HEK293T (cell line): ENCODE data around the gene TEX38.

ENCODE experiments used
- ARNT ChIP-seq: fragments of 450-650 bp; IDR thresholded peaks from 2 replicates; pipeline ENCODE4 v1.6.1; 2017; ENCODE audit warnings: mild to moderate bottlenecking
- BHLHE40 ChIP-seq: fragments of 450-650 bp; IDR thresholded peaks from 2 replicates; pipeline ENCODE4 v1.6.1; 2016; ENCODE audit warnings: mild to moderate bottlenecking, moderate library complexity, borderline replicate concordance
- ELF4 ChIP-seq: fragments of 450-650 bp; IDR thresholded peaks from 2 replicates; pipeline ENCODE4 v1.6.1; 2017; ENCODE audit warnings: antibody characterized with exemption
- FOXA1 ChIP-seq: fragments of 450-650 bp; IDR thresholded peaks from 2 replicates; pipeline ENCODE4 v1.6.1; 2016; ENCODE audit warnings: mild to moderate bottlenecking
- FOXM1 ChIP-seq: fragments of 450-650 bp; IDR thresholded peaks from 2 replicates; pipeline ENCODE4 v1.6.1; 2017; ENCODE audit warnings: mild to moderate bottlenecking, borderline replicate concordance
- HDGF ChIP-seq: fragments of 450-650 bp; IDR thresholded peaks from 2 replicates; pipeline ENCODE4 v1.6.1; 2017; ENCODE audit warnings: antibody characterized with exemption, borderline replicate concordance
- SP1 ChIP-seq: fragments of 450-650 bp; IDR thresholded peaks from 2 replicates; pipeline ENCODE4 v1.6.1; 2017
- SUZ12 ChIP-seq: fragments of 450-650 bp; IDR thresholded peaks from 2 replicates; pipeline ENCODE4 v1.6.1; 2016; ENCODE audit warnings: mild to moderate bottlenecking
- ZNF384 ChIP-seq: fragments of 450-650 bp; IDR thresholded peaks from 2 replicates; pipeline ENCODE4 v1.6.1; 2016

DNA sequence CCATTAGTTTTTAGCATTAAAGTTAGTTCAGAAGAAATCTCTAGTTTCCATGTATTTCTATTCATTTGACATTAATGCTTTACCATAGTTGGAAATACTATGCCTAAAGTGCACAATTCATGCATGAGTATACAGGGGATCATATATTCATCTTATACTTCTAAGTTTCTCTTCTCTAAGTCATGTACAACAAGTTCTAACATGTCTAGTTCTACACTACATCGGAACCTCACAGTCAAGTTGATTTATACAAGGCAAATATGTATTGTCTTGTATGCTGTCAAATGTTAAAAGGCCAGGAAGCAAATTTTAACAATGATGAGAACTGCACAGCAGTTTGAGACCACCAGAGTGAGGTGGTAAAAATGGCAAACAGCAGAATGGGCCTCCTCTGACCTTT, 32.1 kb upstream of the TEX38 start:
- no peak for TF ChIP-seq HDGF
- no peak for TF ChIP-seq FOXM1
- no peak for TF ChIP-seq BHLHE40
- TF ChIP-seq SUZ12: no peak
- no peak for TF ChIP-seq ZNF384
- no peak for TF ChIP-seq ELF4
- TF ChIP-seq SP1: no peak
- TF ChIP-seq FOXA1: no peak
- no peak for TF ChIP-seq ARNT
